Measurements from ENCODE around the gene TERT. TPM values are rescaled to one million over a fixed set of nuclear protein-coding genes. Genes with fewer than 3 reads are reported as not detected.
"Not testable (repeated sequence)": the region's sequence is repeated elsewhere in the genome, so short reads cannot be mapped to it uniquely, and the experiment has no call there.

Gene TERT
- total RNA-seq, 2 donors from 2014 or later: 7.1 to 9.8 TPM

DNA sequence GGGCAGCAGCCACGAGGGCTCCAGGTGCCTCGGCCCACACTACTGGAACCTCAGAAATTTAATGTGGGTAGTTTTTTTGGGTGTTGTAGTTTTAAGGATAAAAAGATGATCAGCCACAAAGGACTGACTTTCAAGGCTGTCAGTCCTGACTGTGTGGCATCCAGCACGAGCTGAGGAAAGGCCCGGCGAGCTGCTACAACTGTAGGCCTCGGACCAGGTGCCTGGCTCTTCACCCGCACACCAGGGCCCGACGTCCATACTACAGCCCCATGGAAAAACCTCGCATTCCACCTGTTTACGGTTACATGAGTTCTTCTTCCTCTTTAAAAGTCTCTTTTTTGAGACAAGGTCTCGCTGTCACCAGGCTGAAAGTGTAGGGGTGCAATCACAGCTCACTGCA is 47.4 kb upstream of the TERT start:
- Histone ChIP-seq H3K27me3 (ENCODE audit: control insufficient read depth, insufficient read depth, low read length, poor library complexity, severe bottlenecking) (no peaks in the 10 kb centered on the region), H3K36me3 (ENCODE audit: control insufficient read depth, insufficient read depth, low read length) (peaks cover 46% of the 10 kb centered on the region), H3K27ac (ENCODE audit: low read depth, low read length) (no peak overlapping the region), H3K9me3 (ENCODE audit: control insufficient read depth, low read length) (no peaks in the 10 kb centered on the region), H3K9ac (ENCODE audit: extremely low read depth, low read length, poor library complexity, severe bottlenecking) (no peak overlapping the region), H3K4me3 (ENCODE audit: low read length) (no peak overlapping the region), H3K4me1 (ENCODE audit: control insufficient read depth, insufficient read depth, low read length) (peaks cover 7% of the 10 kb centered on the region)
- Mint-ChIP-seq H3K27me3 (ENCODE audit: insufficient read depth) (no peaks in the 10 kb centered on the region), H3K27ac (no peak overlapping the region), H3K9me3 (no peaks in the 10 kb centered on the region), H3K4me3 (no peak overlapping the region), H3K36me3 (ENCODE audit: low read depth) (peaks cover 44% of the 10 kb centered on the region), H3K4me1 (peaks cover 13% of the 10 kb centered on the region)
- TF ChIP-seq, protein P1, sequence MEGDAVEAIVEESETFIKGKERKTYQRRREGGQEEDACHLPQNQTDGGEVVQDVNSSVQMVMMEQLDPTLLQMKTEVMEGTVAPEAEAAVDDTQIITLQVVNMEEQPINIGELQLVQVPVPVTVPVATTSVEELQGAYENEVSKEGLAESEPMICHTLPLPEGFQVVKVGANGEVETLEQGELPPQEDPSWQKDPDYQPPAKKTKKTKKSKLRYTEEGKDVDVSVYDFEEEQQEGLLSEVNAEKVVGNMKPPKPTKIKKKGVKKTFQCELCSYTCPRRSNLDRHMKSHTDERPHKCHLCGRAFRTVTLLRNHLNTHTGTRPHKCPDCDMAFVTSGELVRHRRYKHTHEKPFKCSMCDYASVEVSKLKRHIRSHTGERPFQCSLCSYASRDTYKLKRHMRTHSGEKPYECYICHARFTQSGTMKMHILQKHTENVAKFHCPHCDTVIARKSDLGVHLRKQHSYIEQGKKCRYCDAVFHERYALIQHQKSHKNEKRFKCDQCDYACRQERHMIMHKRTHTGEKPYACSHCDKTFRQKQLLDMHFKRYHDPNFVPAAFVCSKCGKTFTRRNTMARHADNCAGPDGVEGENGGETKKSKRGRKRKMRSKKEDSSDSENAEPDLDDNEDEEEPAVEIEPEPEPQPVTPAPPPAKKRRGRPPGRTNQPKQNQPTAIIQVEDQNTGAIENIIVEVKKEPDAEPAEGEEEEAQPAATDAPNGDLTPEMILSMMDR (conservative IDR thresholded peaks at IDR 0.05): no peak
- 93 to 95% methylated on average over 9 to 12 of the region's 12 CpGs for WGBS, 2 experiments (ENCODE audit: insufficient coverage in 1 of 2, insufficient read length in 1 of 2)
- DNase-seq: no peak

DNA sequence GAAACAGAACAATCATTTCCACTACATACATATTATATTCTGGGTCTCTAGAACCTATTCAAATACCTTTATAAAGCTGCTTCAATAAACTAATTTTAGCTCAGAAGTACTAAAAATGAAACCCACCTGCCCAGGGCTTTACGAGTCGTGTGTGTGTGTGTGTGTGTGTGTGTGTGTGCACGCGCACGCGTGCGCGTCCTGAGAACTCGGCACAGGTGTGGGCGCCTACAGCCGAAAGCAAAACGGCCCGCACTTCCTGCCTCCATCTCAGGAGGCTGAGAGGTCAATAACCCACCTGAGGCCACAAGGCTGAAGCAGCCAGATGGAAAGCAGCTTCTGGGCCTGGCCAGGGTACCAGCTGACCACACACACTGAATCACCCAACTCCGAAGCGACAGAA is 47.0 kb upstream of the TERT start:
- Histone ChIP-seq H3K27me3 (ENCODE audit: control insufficient read depth, insufficient read depth, low read length, poor library complexity, severe bottlenecking) (no peaks in the 10 kb centered on the region), H3K4me1 (ENCODE audit: control insufficient read depth, insufficient read depth, low read length) (peaks cover 7% of the 10 kb centered on the region), H3K9ac (ENCODE audit: extremely low read depth, low read length, poor library complexity, severe bottlenecking) (no peak overlapping the region), H3K4me3 (ENCODE audit: low read length) (no peak overlapping the region), H3K27ac (ENCODE audit: low read depth, low read length) (no peak overlapping the region), H3K36me3 (ENCODE audit: control insufficient read depth, insufficient read depth, low read length) (peaks cover 48% of the 10 kb centered on the region), H3K9me3 (ENCODE audit: control insufficient read depth, low read length) (no peaks in the 10 kb centered on the region)
- Mint-ChIP-seq H3K27ac (no peak overlapping the region), H3K36me3 (ENCODE audit: low read depth) (peaks cover 48% of the 10 kb centered on the region), H3K27me3 (ENCODE audit: insufficient read depth) (no peaks in the 10 kb centered on the region), H3K9me3 (no peaks in the 10 kb centered on the region), H3K4me1 (peaks cover 13% of the 10 kb centered on the region), H3K4me3 (no peak overlapping the region)
- DNase-seq: no peak
- TF ChIP-seq, protein P1 (conservative IDR thresholded peaks at IDR 0.05): no peak
- 90 to 92% methylated on average over 5 to 15 of the region's 15 CpGs for WGBS, 2 experiments (ENCODE audit: insufficient coverage in 1 of 2, insufficient read length in 1 of 2)

DNA sequence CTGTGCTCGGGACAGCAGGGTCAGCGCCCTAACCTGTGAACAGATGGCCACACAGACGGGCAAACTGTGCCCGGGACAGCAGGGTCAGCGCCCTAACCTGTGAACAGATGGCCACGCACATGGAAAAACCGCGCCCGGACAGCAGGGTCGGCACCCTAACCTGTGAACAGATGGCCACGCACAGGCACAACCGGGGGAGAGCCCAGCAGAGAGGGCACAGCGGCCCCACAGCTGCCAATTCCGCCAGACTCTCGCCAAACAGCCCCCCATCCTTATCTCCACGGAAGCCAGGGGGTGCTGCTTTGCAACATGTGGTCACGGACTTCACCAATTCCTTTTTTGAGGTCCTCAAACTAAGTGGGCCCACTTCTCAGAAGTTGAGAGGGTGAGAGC is 44.9 kb upstream of the TERT start:
- H3K4me3 Mint-ChIP-seq; H3K4me3 ChIP-seq (ENCODE audit: low read length); H3K27ac ChIP-seq (ENCODE audit: low read depth, low read length); H3K4me1 Mint-ChIP-seq; DNase-seq; H3K27me3 Mint-ChIP-seq (ENCODE audit: insufficient read depth); H3K27ac Mint-ChIP-seq; H3K4me1 ChIP-seq (ENCODE audit: control insufficient read depth, insufficient read depth, low read length); H3K9me3 ChIP-seq (ENCODE audit: control insufficient read depth, low read length); H3K9ac ChIP-seq (ENCODE audit: extremely low read depth, low read length, poor library complexity, severe bottlenecking); H3K9me3 Mint-ChIP-seq; H3K27me3 ChIP-seq (ENCODE audit: control insufficient read depth, insufficient read depth, low read length, poor library complexity, severe bottlenecking): not testable (repeated sequence)
- peaks cover 55% of the 10 kb centered on the region for H3K36me3 ChIP-seq (ENCODE audit: control insufficient read depth, insufficient read depth, low read length)
- 89 to 93% methylated on average over 11 to 13 of the region's 17 CpGs for WGBS, 2 experiments (ENCODE audit: insufficient coverage in 1 of 2, insufficient read length in 1 of 2)
- H3K36me3 Mint-ChIP-seq (ENCODE audit: low read depth): peaks cover 66% of the 10 kb centered on the region

DNA sequence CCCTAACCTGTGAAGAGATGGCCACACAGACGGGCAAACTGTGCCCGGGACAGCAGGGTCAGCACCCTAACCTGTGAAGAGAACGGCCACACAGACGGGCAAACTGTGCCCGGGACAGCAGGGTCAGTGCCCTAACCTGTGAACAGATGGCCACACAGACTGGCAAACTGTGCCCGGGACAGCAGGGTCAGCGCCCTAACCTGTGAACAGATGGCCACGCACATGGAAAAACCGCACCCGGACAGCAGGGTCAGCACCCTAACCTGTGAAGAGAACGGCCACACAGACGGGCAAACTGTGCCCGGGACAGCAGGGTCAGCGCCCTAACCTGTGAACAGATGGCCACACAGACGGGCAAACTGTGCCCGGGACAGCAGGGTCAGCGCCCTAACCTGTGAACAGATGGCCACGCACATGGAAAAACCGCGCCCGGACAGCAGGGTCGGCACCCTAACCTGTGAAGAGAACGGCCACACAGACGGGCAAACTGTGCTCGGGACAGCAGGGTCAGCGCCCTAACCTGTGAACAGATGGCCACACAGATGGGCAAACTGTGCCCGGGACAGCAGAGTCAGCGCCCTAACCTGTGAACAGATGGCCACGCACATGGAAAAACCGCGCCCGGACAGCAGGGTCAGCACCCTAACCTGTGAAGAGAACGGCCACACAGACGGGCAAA is 44.4 kb upstream of the TERT start:
- not testable (repeated sequence) for H3K27me3 ChIP-seq (ENCODE audit: control insufficient read depth, insufficient read depth, low read length, poor library complexity, severe bottlenecking); H3K4me3 Mint-ChIP-seq; DNase-seq; H3K9me3 ChIP-seq (ENCODE audit: control insufficient read depth, low read length); H3K9ac ChIP-seq (ENCODE audit: extremely low read depth, low read length, poor library complexity, severe bottlenecking); H3K4me1 ChIP-seq (ENCODE audit: control insufficient read depth, insufficient read depth, low read length); H3K27ac Mint-ChIP-seq; H3K27me3 Mint-ChIP-seq (ENCODE audit: insufficient read depth); H3K4me1 Mint-ChIP-seq; H3K4me3 ChIP-seq (ENCODE audit: low read length); H3K27ac ChIP-seq (ENCODE audit: low read depth, low read length); H3K9me3 Mint-ChIP-seq
- H3K36me3 ChIP-seq (ENCODE audit: control insufficient read depth, insufficient read depth, low read length): peaks cover 60% of the 10 kb centered on the region
- H3K36me3 Mint-ChIP-seq (ENCODE audit: low read depth): peaks cover 71% of the 10 kb centered on the region
- 90 to 94% methylated on average over 11 to 29 of the region's 34 CpGs for WGBS, 2 experiments (ENCODE audit: insufficient coverage in 1 of 2, insufficient read length in 1 of 2)
